PC-9 (cell line): ENCODE data around the gene APCDD1L. TPM values are rescaled to one million over a fixed set of nuclear protein-coding genes. Genes with fewer than 3 reads are reported as not detected.

Experiments
- BruUV-seq: library from RNA; stranded (reverse); fragments of 400-500 nt; replicated peaks from 2 replicates; lab custom pipeline; 2021; lab: Mats Ljungman, UMichigan
- CTCF ChIA-PET: fragments of 300-600 bp; sonication (Branson Sonifier 250); formaldehyde crosslinking; loops from one replicate; lab custom pipeline; 2022; ENCODE audit warnings: antibody characterized with exemption; lab: Charles Lee
- POLR2A ChIA-PET: fragments of 300-600 bp; sonication (Branson Sonifier 250); formaldehyde crosslinking; loops from one replicate; lab custom pipeline; 2022; ENCODE audit warnings: antibody characterized with exemption; ENCODE audit not compliant: unreplicated experiment; lab: Charles Lee
- DNase-seq, 2 experiments: peaks; one replicate each; pipeline versions ENCODE4 v3.0.0 to v3.0.0-alpha.2; 2015 to 2022; ENCODE audit warnings: mixed read lengths in 1 of 2
- H2AFZ ChIP-seq: fragments of 200-600 bp; sonication (generic); 2 replicates; pipeline ENCODE4 v1.8.1; 2017; ENCODE audit warnings: antibody characterized with exemption
- H3F3A ChIP-seq: fragments of 200-600 bp; sonication (generic); 2 replicates; pipeline ENCODE4 v1.8.1; 2017; ENCODE audit warnings: antibody characterized with exemption, mild to moderate bottlenecking, low read depth; ENCODE audit not compliant: insufficient read depth
- H3K27ac ChIP-seq: fragments of 200-600 bp; sonication (generic); 2 replicates; pipeline ENCODE4 v1.6.1; 2016; ENCODE audit warnings: mixed run types
- H3K27me3 ChIP-seq: fragments of 200-600 bp; sonication (generic); 2 replicates; pipeline ENCODE4 v1.6.1; 2016; ENCODE audit warnings: low read depth, mixed run types; ENCODE audit not compliant: insufficient read depth
- H3K36me3 ChIP-seq: fragments of 200-600 bp; sonication (generic); 2 replicates; pipeline ENCODE4 v1.6.1; 2016; ENCODE audit warnings: low read depth, mixed run types
- H3K4me1 ChIP-seq: fragments of 200-600 bp; sonication (generic); replicated peaks from 2 replicates; pipeline ENCODE4 v1.6.1; 2016; ENCODE audit warnings: mixed run types; ENCODE audit not compliant: insufficient read depth
- H3K4me2 ChIP-seq: fragments of 200-600 bp; sonication (generic); 2 replicates; pipeline ENCODE4 v1.6.1; 2017; ENCODE audit warnings: mixed run types
- H3K4me3 ChIP-seq: fragments of 200-600 bp; sonication (generic); 2 replicates; pipeline ENCODE4 v1.6.1; 2016; ENCODE audit warnings: mixed run types
- H3K79me2 ChIP-seq: fragments of 200-600 bp; sonication (generic); 2 replicates; pipeline ENCODE4 v1.6.1; 2017; ENCODE audit warnings: low read depth, mixed run types
- H3K9me2 ChIP-seq: fragments of 200-600 bp; sonication (generic); 2 replicates; pipeline ENCODE4 v1.8.1; 2017; ENCODE audit warnings: mild to moderate bottlenecking; ENCODE audit not compliant: insufficient read depth
- H3K9me3 ChIP-seq: fragments of 200-600 bp; sonication (generic); 2 replicates; pipeline ENCODE4 v1.8.1; 2016; ENCODE audit warnings: low read depth; ENCODE audit not compliant: insufficient read depth
- H4K20me1 ChIP-seq: fragments of 200-600 bp; sonication (generic); 2 replicates; pipeline ENCODE4 v1.8.1; 2017; ENCODE audit not compliant: insufficient read depth
- CTCF ChIP-seq: fragments of 200-600 bp; sonication (generic); conservative IDR thresholded peaks from 2 replicates; pipeline ENCODE4 v1.6.1; 2017; ENCODE audit warnings: mixed run types, antibody characterized with exemption, mild to moderate bottlenecking, moderate library complexity
- EZH2 ChIP-seq: fragments of 200-600 bp; sonication (generic); IDR thresholded peaks from 2 replicates; pipeline ENCODE4 v1.8.0; 2017; ENCODE audit warnings: antibody characterized with exemption, low read depth
- intact Hi-C: fragments of 100-400 bp; cut with micrococcal nuclease; formaldehyde crosslinking; loops from one replicate; pipeline ENCODE4 v1.10.0; 2022; ENCODE audit not compliant: unreplicated experiment
- total RNA-seq: library from RNA; stranded (reverse); gene quantifications from 2 replicates; pipeline ENCODE4 v1.2.3, GENCODE V29; 2021

APCDD1L gene
- total RNA-seq, 1 experiment from 2014 or later: 3.0 TPM

GRCh38 chr20:58514321-58515232, 622 bp downstream of the APCDD1L start:
- no peaks in the 10 kb centered on the region for H4K20me1 ChIP-seq
- H3K4me2 ChIP-seq: peak overlapping the region; percentile 87
- H3K36me3 ChIP-seq: no peaks in the 10 kb centered on the region
- no peaks in the 10 kb centered on the region for H3K27me3 ChIP-seq
- H2AFZ ChIP-seq: no peak overlapping the region
- intact Hi-C loops: loop anchor here (1.0 kb wide), 1 partner anchor 137 kb away; the partner anchor contains the start of gene STX16
- BruUV-seq: TSS peak; percentile 30
- H3K4me3 ChIP-seq: peak overlapping the region; percentile 57; the same call in 1 of the 2 replicates
- H3K79me2 ChIP-seq: peaks cover 13% of the 10 kb centered on the region
- no peak for DNase-seq
- ChIA-PET CTCF (interaction anchor here (0.6 kb wide), 1 partner anchor 17 kb away, joined by 3 read pairs; no protein-coding TSS in a partner anchor), POLR2A (interaction anchor here (0.6 to 0.7 kb wide), 3 partner anchors 11 to 380 kb away, joined by 3 to 4 read pairs (median 3); no protein-coding TSS in a partner anchor)
- no peaks in the 10 kb centered on the region for H3K9me2 ChIP-seq
- no peak for TF ChIP-seq CTCF
- no peak for TF ChIP-seq EZH2
- no peak overlapping the region for H3K27ac ChIP-seq
- peaks cover 31% of the 10 kb centered on the region for H3K4me1 ChIP-seq
- no peaks in the 10 kb centered on the region for H3K9me3 ChIP-seq
- H3F3A ChIP-seq: peaks cover 19% of the 10 kb centered on the region

GRCh38 chr20:58513580-58514285, 1.5 kb downstream of the APCDD1L start:
- POLR2A ChIA-PET: no interaction called here
- H3K27me3 ChIP-seq: no peaks in the 10 kb centered on the region
- CTCF ChIA-PET: interaction anchor here (0.6 kb wide), 1 partner anchor 139 kb away, joined by 6 read pairs; no protein-coding TSS in a partner anchor

More at GRCh38 chr20:58513580-58514285, 1.5 kb downstream of the APCDD1L start:
- Histone ChIP-seq H3K36me3 (no peaks in the 10 kb centered on the region), H3K4me1 (peaks cover 31% of the 10 kb centered on the region), H3K9me3 (no peaks in the 10 kb centered on the region), H3K4me3 (no peak overlapping the region), H3K4me2 (no peak overlapping the region), H3K79me2 (peaks cover 13% of the 10 kb centered on the region), H4K20me1 (no peaks in the 10 kb centered on the region), H3K27ac (no peak overlapping the region), H2AFZ (no peak overlapping the region), H3K9me2 (no peaks in the 10 kb centered on the region), H3F3A (peaks cover 19% of the 10 kb centered on the region)
- no peak for DNase-seq
- intact Hi-C loops: no loop called here
- TF ChIP-seq CTCF (no peak), EZH2 (no peak)
- BruUV-seq: no TSS peak
